Upper lobe of left lung (tissue), 6 donors: ENCODE data around the gene PGM5. TPM values are rescaled to one million over a fixed set of nuclear protein-coding genes. Genes with fewer than 3 reads are reported as not detected.

Experiments used
- ATAC-seq, 2 donors: fragments of 200-7000 bp; cut with Tn5 transposase; one replicate each; pipeline ENCODE4 v1.9.1; 2022; ENCODE audit warnings: mild to moderate bottlenecking in 2 of 2, moderate library complexity in 2 of 2; ENCODE audit not compliant: low FRiP score in 2 of 2
- DNase-seq, 2 donors: peaks; one replicate each; pipeline ENCODE4 v3.0.0-alpha.2; 2019 to 2020
- H3K27ac ChIP-seq, 4 donors: fragments of 200-600 bp; sonication (generic); one replicate each; pipeline ENCODE4 v1.5.1; 2016 to 2019
- H3K27me3 ChIP-seq, 4 donors: fragments of 200-600 bp; sonication (generic); one replicate each; pipeline ENCODE4 v1.5.1; 2017 to 2019
- H3K36me3 ChIP-seq, 4 donors: fragments of 200-600 bp; sonication (generic); one replicate each; pipeline ENCODE4 v1.5.1; 2016 to 2019
- H3K4me1 ChIP-seq, 4 donors: fragments of 200-600 bp; sonication (generic); one replicate each; pipeline ENCODE4 v1.5.1; 2018 to 2019
- H3K4me3 ChIP-seq, 4 donors: fragments of 200-600 bp; sonication (generic); one replicate each; pipeline ENCODE4 v1.5.1; 2017 to 2019; ENCODE audit warnings: mild to moderate bottlenecking in 2 of 4, moderate library complexity in 1 of 4
- H3K9me3 ChIP-seq, 4 donors: fragments of 200-600 bp; sonication (generic); one replicate each; pipeline ENCODE4 v1.5.1; 2018 to 2019
- CTCF ChIP-seq, 6 experiments: fragments of 450-650 bp in 4 of 6; fragments of 200-600 bp in 2 of 6; sonication (generic) in 2 of 6; IDR thresholded peaks; one replicate each; pipeline ENCODE4 v1.5.1; 2016 to 2019; ENCODE audit warnings: antibody characterized with exemption in 6 of 6
- EP300 ChIP-seq, 4 donors: sonication (generic); formaldehyde crosslinking; IDR thresholded peaks; one replicate each; pipeline ENCODE4 v1.5.1; 2017; ENCODE audit warnings: antibody characterized with exemption in 4 of 4, control low read depth in 2 of 4
- POLR2A ChIP-seq, 4 donors: fragments of 450-650 bp; IDR thresholded peaks; one replicate each; pipeline ENCODE4 v1.5.1; 2016 to 2017; ENCODE audit warnings: antibody characterized with exemption in 4 of 4, mild to moderate bottlenecking in 2 of 4
- POLR2AphosphoS5 ChIP-seq, 2 donors: sonication (generic); formaldehyde crosslinking; IDR thresholded peaks; one replicate each; pipeline ENCODE4 v1.5.1; 2017; ENCODE audit warnings: antibody characterized with exemption in 2 of 2
- WGBS, 2 donors: methylation state at CpG; one replicate each; pipeline ENCODE4 v1.1.5; 2017 to 2018; 5-methylcytosine and 5-hydroxymethylcytosine counted together
- total RNA-seq, 6 donors: library from RNA; depleted of rRNA in 4 of 6; stranded (reverse); fragments of >200 nt in 4 of 6; gene quantifications; one replicate each; pipeline versions ENCODE4 v1.1.0 to v1.2.1, GENCODE V29; 2016 to 2021
- donor health status: DM: no; HTN: no; CAD: no; lungs with moderate emphysema.
- donor health status: DM: no; HTN: yes; CAD: no; lungs with severe emphysema.

Gene PGM5
- total RNA-seq, 6 donors from 2014 or later: 9.4 to 32.1 (median 16.0) TPM

GRCh38 chr9:68507806-68508145 lies 151.4 kb downstream of the PGM5 start:
- ATAC-seq: no peak
- peak overlapping the region in 3 of 4 donors; percentile 14 to 25 (median 22) for H3K27ac ChIP-seq
- TF ChIP-seq EP300 (IDR thresholded peaks at IDR 0.05): no peak
- TF ChIP-seq CTCF (IDR thresholded peaks at IDR 0.05): peak in 2 of 6 experiments; percentile 0 to 1
- H3K4me1 ChIP-seq: peaks cover 0 to 6% (median 0%) of the 10 kb centered on the region in 4 donors
- H3K36me3 ChIP-seq: no peaks in the 10 kb centered on the region
- no peak for DNase-seq
- H3K4me3 ChIP-seq: no peak overlapping the region
- H3K9me3 ChIP-seq: no peaks in the 10 kb centered on the region
- WGBS, 2 donors: 61 to 65% methylated on average over 2 of the region's 2 CpGs
- H3K27me3 ChIP-seq: no peaks in the 10 kb centered on the region

- peaks cover 0 to 6% (median 0%) of the 10 kb centered on the region in 4 donors for H3K4me1 ChIP-seq
- no peak for DNase-seq
- no peak overlapping the region for H3K4me3 ChIP-seq
- no peak overlapping the region for H3K27ac ChIP-seq
- no peaks in the 10 kb centered on the region for H3K36me3 ChIP-seq
- TF ChIP-seq POLR2AphosphoS5 (IDR thresholded peaks at IDR 0.05) (peak in 1 of 2 donors; percentile 20), EP300 (IDR thresholded peaks at IDR 0.05) (no peak)
- H3K27me3 ChIP-seq: no peaks in the 10 kb centered on the region
- no peak for ATAC-seq
- H3K9me3 ChIP-seq: no peaks in the 10 kb centered on the region
- 76 to 82% methylated on average over 2 of the region's 2 CpGs for WGBS, 2 donors
Measured at GRCh38 chr9:68508547-68508946, 152.1 kb downstream of the PGM5 start.

- H3K9me3 ChIP-seq: no peaks in the 10 kb centered on the region
- no peak for ATAC-seq
- no peak overlapping the region for H3K4me3 ChIP-seq
- TF ChIP-seq EP300 (IDR thresholded peaks at IDR 0.05): no peak
- TF ChIP-seq POLR2AphosphoS5 (IDR thresholded peaks at IDR 0.05): no peak
- TF ChIP-seq POLR2A (IDR thresholded peaks at IDR 0.05): no peak
- DNase-seq: no peak
- no peaks in the 10 kb centered on the region for H3K27me3 ChIP-seq
- no peaks in the 10 kb centered on the region for H3K36me3 ChIP-seq
- peak overlapping the region in 1 of 4 donors; percentile 28 for H3K27ac ChIP-seq
- H3K4me1 ChIP-seq: peaks cover 0 to 6% (median 0%) of the 10 kb centered on the region in 4 donors
Measured at GRCh38 chr9:68509689-68510088, 153.3 kb downstream of the PGM5 start.

- no peaks in the 10 kb centered on the region for H3K4me1 ChIP-seq
- no peaks in the 10 kb centered on the region for H3K27me3 ChIP-seq
- peaks cover 0 to 9% (median 1%) of the 10 kb centered on the region in 4 donors for H3K9me3 ChIP-seq
- ATAC-seq (no peak), DNase-seq (no peak)
- H3K27ac ChIP-seq: no peak overlapping the region
- H3K4me3 ChIP-seq: no peak overlapping the region
- H3K36me3 ChIP-seq: no peaks in the 10 kb centered on the region
- TF ChIP-seq POLR2AphosphoS5 (IDR thresholded peaks at IDR 0.05) (no peak), POLR2A (IDR thresholded peaks at IDR 0.05) (no peak), CTCF (IDR thresholded peaks at IDR 0.05) (no peak), EP300 (IDR thresholded peaks at IDR 0.05) (no peak)
- 81 to 83% methylated on average over 3 of the region's 3 CpGs for WGBS, 2 donors
Measured at GRCh38 chr9:68513385-68513784, 157.0 kb downstream of the PGM5 start.

- Histone ChIP-seq H3K27ac (no peak overlapping the region), H3K4me1 (no peaks in the 10 kb centered on the region), H3K27me3 (no peaks in the 10 kb centered on the region), H3K4me3 (no peak overlapping the region), H3K36me3 (no peaks in the 10 kb centered on the region), H3K9me3 (peaks cover 0 to 10% (median 1%) of the 10 kb centered on the region in 4 donors)
- ATAC-seq (no peak), DNase-seq (no peak)
- WGBS, 2 donors: 89 to 90% methylated on average over 4 of the region's 4 CpGs
- TF ChIP-seq POLR2AphosphoS5 (IDR thresholded peaks at IDR 0.05) (no peak), EP300 (IDR thresholded peaks at IDR 0.05) (no peak), CTCF (IDR thresholded peaks at IDR 0.05) (no peak), POLR2A (IDR thresholded peaks at IDR 0.05) (no peak)
Measured at GRCh38 chr9:68513981-68514380, 157.6 kb downstream of the PGM5 start.

- Histone ChIP-seq H3K27me3 (no peaks in the 10 kb centered on the region), H3K4me3 (no peak overlapping the region), H3K27ac (no peak overlapping the region), H3K4me1 (no peaks in the 10 kb centered on the region), H3K9me3 (peaks cover 0 to 10% (median 1%) of the 10 kb centered on the region in 4 donors), H3K36me3 (no peaks in the 10 kb centered on the region)
- TF ChIP-seq CTCF (IDR thresholded peaks at IDR 0.05): no peak
- peak in 1 of 4 donors; percentile 4 for TF ChIP-seq EP300 (IDR thresholded peaks at IDR 0.05)
- no peak for TF ChIP-seq POLR2A (IDR thresholded peaks at IDR 0.05)
- TF ChIP-seq POLR2AphosphoS5 (IDR thresholded peaks at IDR 0.05): peak; percentile 17 to 66
- ATAC-seq (peak; percentile 66 to 85), DNase-seq (peak in 1 of 2 donors; percentile 28)
- 70 to 77% methylated on average over 4 of the region's 4 CpGs for WGBS, 2 donors
Measured at GRCh38 chr9:68515326-68516017, 159.1 kb downstream of the PGM5 start.
